Measurements from ENCODE around the gene SLC38A2. TPM values are rescaled to one million over a fixed set of nuclear protein-coding genes. Genes with fewer than 3 reads are reported as not detected.
"Not testable (repeated sequence)": the region's sequence is repeated elsewhere in the genome, so short reads cannot be mapped to it uniquely, and the experiment has no call there.

The SLC38A2 gene
- total RNA-seq, 1 donor from 2014 or later = 754 TPM

DNA sequence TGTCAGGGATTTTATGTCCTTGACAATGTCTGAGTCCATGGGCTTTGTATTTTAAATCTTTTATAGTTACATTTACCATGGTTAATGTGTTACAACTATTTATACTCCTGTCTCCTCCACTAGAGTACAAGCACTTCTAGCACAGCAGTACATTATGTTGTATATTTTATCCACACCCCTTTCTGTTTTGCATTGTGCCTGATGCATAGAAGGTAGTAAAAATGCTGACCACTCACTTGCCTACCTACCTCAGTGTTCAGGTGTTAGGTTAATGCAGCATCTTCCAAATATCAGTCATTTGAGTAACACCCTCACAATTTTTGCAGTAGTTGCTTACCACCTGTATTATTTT, 31.1 kb upstream of the SLC38A2 start:
- Mint-ChIP-seq H3K36me3 (ENCODE audit: unreplicated experiment) (peaks cover 13% of the 10 kb centered on the region), H3K9me3 (ENCODE audit: unreplicated experiment) (peaks cover 10% of the 10 kb centered on the region), H3K27me3 (ENCODE audit: unreplicated experiment) (no peaks in the 10 kb centered on the region), H3K27ac (ENCODE audit: unreplicated experiment) (peak overlapping the region; percentile 80), H3K4me3 (ENCODE audit: unreplicated experiment) (no peak overlapping the region), H3K4me1 (ENCODE audit: unreplicated experiment) (peaks cover 62% of the 10 kb centered on the region)
- TF ChIP-seq, protein P1, sequence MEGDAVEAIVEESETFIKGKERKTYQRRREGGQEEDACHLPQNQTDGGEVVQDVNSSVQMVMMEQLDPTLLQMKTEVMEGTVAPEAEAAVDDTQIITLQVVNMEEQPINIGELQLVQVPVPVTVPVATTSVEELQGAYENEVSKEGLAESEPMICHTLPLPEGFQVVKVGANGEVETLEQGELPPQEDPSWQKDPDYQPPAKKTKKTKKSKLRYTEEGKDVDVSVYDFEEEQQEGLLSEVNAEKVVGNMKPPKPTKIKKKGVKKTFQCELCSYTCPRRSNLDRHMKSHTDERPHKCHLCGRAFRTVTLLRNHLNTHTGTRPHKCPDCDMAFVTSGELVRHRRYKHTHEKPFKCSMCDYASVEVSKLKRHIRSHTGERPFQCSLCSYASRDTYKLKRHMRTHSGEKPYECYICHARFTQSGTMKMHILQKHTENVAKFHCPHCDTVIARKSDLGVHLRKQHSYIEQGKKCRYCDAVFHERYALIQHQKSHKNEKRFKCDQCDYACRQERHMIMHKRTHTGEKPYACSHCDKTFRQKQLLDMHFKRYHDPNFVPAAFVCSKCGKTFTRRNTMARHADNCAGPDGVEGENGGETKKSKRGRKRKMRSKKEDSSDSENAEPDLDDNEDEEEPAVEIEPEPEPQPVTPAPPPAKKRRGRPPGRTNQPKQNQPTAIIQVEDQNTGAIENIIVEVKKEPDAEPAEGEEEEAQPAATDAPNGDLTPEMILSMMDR (IDR thresholded peaks at IDR 0.05) = no peak
- DNase-seq (ENCODE audit: extremely low spot score, unreplicated experiment) = no peak

DNA sequence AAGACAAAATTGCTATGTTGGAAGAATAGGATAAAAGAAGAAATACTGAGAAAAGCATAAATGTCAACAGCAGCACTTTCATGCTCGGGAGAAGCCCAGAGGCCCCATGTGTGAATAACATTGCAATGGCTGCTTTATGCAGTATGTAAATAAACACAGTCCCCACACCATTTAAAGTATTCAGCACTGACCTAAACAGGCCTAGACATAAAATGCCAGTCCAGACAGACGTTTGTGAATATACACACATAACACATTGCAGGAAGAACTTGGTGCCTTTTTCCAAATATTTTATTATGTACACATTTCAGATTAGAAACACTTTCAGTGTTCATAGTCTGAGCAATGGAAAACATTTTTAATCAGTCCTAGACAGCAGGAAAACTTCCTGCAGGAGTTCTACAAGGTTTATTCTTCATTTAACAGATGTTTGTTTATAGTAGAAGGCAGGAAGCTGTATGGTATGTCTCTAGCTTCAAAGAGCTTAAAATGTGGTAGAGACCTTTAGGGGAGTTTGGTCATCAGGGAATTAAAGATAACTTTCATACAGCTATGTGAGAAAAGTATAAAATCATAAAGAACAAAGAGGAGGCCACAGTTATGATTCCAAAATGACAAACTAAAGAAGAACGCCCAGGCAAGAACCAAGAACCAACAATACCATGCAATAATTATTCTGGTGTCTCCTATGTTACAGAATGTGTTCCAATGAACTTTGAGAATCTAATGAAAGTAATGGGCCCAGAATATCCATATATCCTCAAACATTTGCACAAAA, 30.6 kb upstream of the SLC38A2 start:
- Mint-ChIP-seq H3K27ac (ENCODE audit: unreplicated experiment) (peak overlapping the region; percentile 80), H3K4me1 (ENCODE audit: unreplicated experiment) (peaks cover 56% of the 10 kb centered on the region), H3K27me3 (ENCODE audit: unreplicated experiment) (no peaks in the 10 kb centered on the region), H3K36me3 (ENCODE audit: unreplicated experiment) (peaks cover 17% of the 10 kb centered on the region), H3K4me3 (ENCODE audit: unreplicated experiment) (no peak overlapping the region), H3K9me3 (ENCODE audit: unreplicated experiment) (peaks cover 14% of the 10 kb centered on the region)
- DNase-seq (ENCODE audit: extremely low spot score, unreplicated experiment) = no peak
- TF ChIP-seq, protein P1 (IDR thresholded peaks at IDR 0.05) = no peak

DNA sequence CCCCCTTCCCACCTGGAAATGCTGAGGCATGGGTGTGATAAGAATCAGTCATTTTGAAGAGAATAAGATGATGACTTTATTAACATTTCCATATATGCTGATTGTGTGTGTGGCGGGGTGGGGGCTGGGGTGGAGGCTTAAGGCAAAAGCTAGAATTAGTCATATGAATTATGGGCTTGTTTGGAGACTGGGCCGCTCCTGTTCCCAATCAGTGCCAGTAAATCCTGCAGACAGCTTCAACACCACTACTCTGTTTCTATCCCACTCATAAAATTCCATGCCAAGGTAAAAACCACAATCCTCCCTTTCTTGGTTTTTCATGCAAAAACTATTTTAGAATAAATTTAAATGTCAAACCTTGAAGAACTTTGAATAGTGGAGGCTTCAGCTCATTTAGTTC, 29.9 kb upstream of the SLC38A2 start:
- H3K9me3 Mint-ChIP-seq (ENCODE audit: unreplicated experiment) = peaks cover 14% of the 10 kb centered on the region
- H3K4me1 Mint-ChIP-seq (ENCODE audit: unreplicated experiment) = peaks cover 51% of the 10 kb centered on the region

GRCh38 chr12:46401662-46402061, 29.1 kb upstream of the SLC38A2 start:
- Mint-ChIP-seq H3K4me1 (ENCODE audit: unreplicated experiment) (peaks cover 51% of the 10 kb centered on the region), H3K4me3 (ENCODE audit: unreplicated experiment) (no peak overlapping the region), H3K9me3 (ENCODE audit: unreplicated experiment) (peaks cover 14% of the 10 kb centered on the region), H3K27me3 (ENCODE audit: unreplicated experiment) (no peaks in the 10 kb centered on the region), H3K27ac (ENCODE audit: unreplicated experiment) (peak overlapping the region; percentile 35), H3K36me3 (ENCODE audit: unreplicated experiment) (peaks cover 17% of the 10 kb centered on the region)
- DNase-seq (ENCODE audit: extremely low spot score, unreplicated experiment) = no peak
- TF ChIP-seq, protein P1 (IDR thresholded peaks at IDR 0.05) = no peak

More for the DNA sequence above, 29.9 kb upstream of the SLC38A2 start:
- no peak overlapping the region for H3K4me3 Mint-ChIP-seq (ENCODE audit: unreplicated experiment)
- peaks cover 17% of the 10 kb centered on the region for H3K36me3 Mint-ChIP-seq (ENCODE audit: unreplicated experiment)
- TF ChIP-seq, protein P1 (IDR thresholded peaks at IDR 0.05) = no peak
- no peak for DNase-seq (ENCODE audit: extremely low spot score, unreplicated experiment)
- no peaks in the 10 kb centered on the region for H3K27me3 Mint-ChIP-seq (ENCODE audit: unreplicated experiment)
- peak overlapping the region; percentile 80 for H3K27ac Mint-ChIP-seq (ENCODE audit: unreplicated experiment)

GRCh38 chr12:46400406-46400805, 27.8 kb upstream of the SLC38A2 start:
- Mint-ChIP-seq H3K27ac (ENCODE audit: unreplicated experiment) (no peak overlapping the region), H3K4me3 (ENCODE audit: unreplicated experiment) (no peak overlapping the region), H3K9me3 (ENCODE audit: unreplicated experiment) (peaks cover 11% of the 10 kb centered on the region), H3K36me3 (ENCODE audit: unreplicated experiment) (peaks cover 13% of the 10 kb centered on the region), H3K27me3 (ENCODE audit: unreplicated experiment) (no peaks in the 10 kb centered on the region), H3K4me1 (ENCODE audit: unreplicated experiment) (peaks cover 54% of the 10 kb centered on the region)
- no peak for DNase-seq (ENCODE audit: extremely low spot score, unreplicated experiment)
- TF ChIP-seq, protein P1 (IDR thresholded peaks at IDR 0.05) = no peak

DNA sequence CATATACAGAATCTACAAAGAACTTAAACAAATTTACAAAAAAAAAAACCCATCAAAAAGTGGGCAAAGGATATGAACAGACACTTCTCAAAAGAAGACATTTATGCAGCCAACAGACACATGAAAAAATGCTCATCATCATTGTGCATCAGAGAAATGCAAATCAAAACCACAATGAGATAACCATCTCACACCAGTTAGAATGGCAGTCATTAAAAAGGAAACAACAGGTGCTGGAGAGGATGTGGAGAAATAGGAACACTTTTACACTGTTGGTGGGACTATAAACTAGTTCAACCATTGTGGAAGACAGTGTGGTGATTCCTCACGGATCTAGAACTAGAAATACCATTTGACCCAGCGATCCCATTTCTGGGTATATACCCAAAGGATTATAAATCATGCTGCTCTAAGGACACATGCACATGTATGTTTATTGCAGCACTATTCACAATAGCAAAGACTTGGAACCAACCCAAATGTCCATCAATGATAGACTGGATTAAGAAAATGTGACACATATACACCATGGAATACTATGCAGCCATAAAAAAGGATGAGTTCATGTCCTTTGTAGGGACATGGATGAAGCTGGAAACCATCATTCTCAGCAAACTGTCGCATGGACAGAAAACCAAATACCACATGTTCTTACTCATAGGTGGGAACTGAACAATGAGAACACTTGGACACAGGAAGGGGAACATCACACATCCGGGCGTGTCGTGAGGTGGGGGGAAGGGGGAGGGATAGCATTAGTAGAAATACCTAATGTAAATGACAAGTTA, 27.1 kb upstream of the SLC38A2 start:
- H3K4me3 Mint-ChIP-seq (ENCODE audit: unreplicated experiment); H3K27ac Mint-ChIP-seq (ENCODE audit: unreplicated experiment); DNase-seq (ENCODE audit: extremely low spot score, unreplicated experiment); H3K9me3 Mint-ChIP-seq (ENCODE audit: unreplicated experiment); H3K27me3 Mint-ChIP-seq (ENCODE audit: unreplicated experiment): not testable (repeated sequence)
- Mint-ChIP-seq H3K4me1 (ENCODE audit: unreplicated experiment) (peaks cover 57% of the 10 kb centered on the region), H3K36me3 (ENCODE audit: unreplicated experiment) (peaks cover 13% of the 10 kb centered on the region)
